HEK293 (cell line): ENCODE data around the gene GLDC.

Experiments used
- CTCF ChIA-PET: fragments of 350-600 bp; formaldehyde crosslinking; extraction: SDS; loops from one replicate; lab custom pipeline; 2021; ENCODE audit warnings: antibody characterized with exemption; lab: Yijun Ruan, JAX
- POLR2A ChIA-PET: fragments of 300-600 bp; formaldehyde crosslinking; extraction: SDS; loops from one replicate; lab custom pipeline; 2020; ENCODE audit warnings: antibody characterized with exemption, inconsistent platforms; lab: Yijun Ruan, JAX
- H3K27ac ChIP-seq: fragments of 200-500 bp; sonication (Bioruptor generic); 2 replicates; pipeline ENCODE4 v1.5.1; 2014; ENCODE audit warnings: low read depth, low read length, control low read depth, inconsistent platforms; ENCODE audit errors: extremely low read depth
- H3K36me3 ChIP-seq, 2 experiments: fragments of 200-500 bp in 1 of 2; sonication (Bioruptor generic) in 1 of 2; 1 replicate in 1 of 2; 2 replicates in 1 of 2; pipeline ENCODE4 v1.5.1; 2014 to 2017; ENCODE audit warnings: inconsistent platforms in 2 of 2, low read length in 2 of 2; ENCODE audit not compliant: control insufficient read depth in 2 of 2, insufficient read depth in 1 of 2
- H3K4me1 ChIP-seq: fragments of 200-500 bp; sonication (Bioruptor generic); 2 replicates; pipeline ENCODE4 v1.5.1; 2014; ENCODE audit warnings: mild to moderate bottlenecking, low read length, inconsistent platforms; ENCODE audit not compliant: control insufficient read depth, insufficient read depth
- H3K4me3 ChIP-seq: 2 replicates; pipeline ENCODE4 v1.5.1; 2011; ENCODE audit warnings: low read depth, mild to moderate bottlenecking, control low read depth, low read length, moderate library complexity
- H3K9me3 ChIP-seq: fragments of 200-500 bp; sonication (Bioruptor generic); 2 replicates; pipeline ENCODE4 v1.5.1; 2014; ENCODE audit warnings: low read depth, low read length, inconsistent platforms; ENCODE audit not compliant: control insufficient read depth, insufficient read depth
- HOXC10 ChIP-seq: sonication (generic); formaldehyde crosslinking; IDR thresholded peaks from 2 replicates; pipeline ENCODE4 v1.8.1; 2023; ENCODE audit warnings: mild to moderate bottlenecking, missing genetic modification reagents
- ZFP41 ChIP-seq: fragments of 450-650 bp; formaldehyde crosslinking; IDR thresholded peaks from 2 replicates; pipeline ENCODE4 v1.5.1; 2016; ENCODE audit warnings: missing biosample characterization, missing genetic modification characterization, borderline replicate concordance
- ZFP69B ChIP-seq: fragments of 450-650 bp; formaldehyde crosslinking; IDR thresholded peaks from 2 replicates; pipeline ENCODE4 v1.5.1; 2016; ENCODE audit warnings: missing biosample characterization, missing genetic modification characterization
- ZNF112 ChIP-seq: fragments of 450-650 bp; formaldehyde crosslinking; IDR thresholded peaks from 2 replicates; pipeline ENCODE4 v1.5.0; 2017; ENCODE audit warnings: missing biosample characterization, missing genetic modification characterization
- ZNF175 ChIP-seq: fragments of 450-650 bp; formaldehyde crosslinking; IDR thresholded peaks from 2 replicates; pipeline ENCODE4 v1.5.1; 2016; ENCODE audit warnings: missing biosample characterization, missing genetic modification characterization
- TF ChIP-seq, protein P1 (sequence below): fragments of 450-650 bp; formaldehyde crosslinking; IDR thresholded peaks from 2 replicates; pipeline ENCODE4 v1.5.1; 2017; ENCODE audit warnings: missing biosample characterization, missing genetic modification characterization
- TF ChIP-seq, protein P2 (sequence below): fragments of 450-650 bp; formaldehyde crosslinking; IDR thresholded peaks from 2 replicates; pipeline ENCODE4 v1.5.1; 2017; ENCODE audit warnings: missing biosample characterization, missing genetic modification characterization
- TF ChIP-seq, protein P3 (sequence below): fragments of 450-650 bp; formaldehyde crosslinking; IDR thresholded peaks from 2 replicates; pipeline ENCODE4 v1.5.1; 2016; ENCODE audit warnings: missing biosample characterization, missing genetic modification characterization
- TF ChIP-seq, protein P4 (sequence below): fragments of 450-650 bp; formaldehyde crosslinking; IDR thresholded peaks from 2 replicates; pipeline ENCODE4 v1.5.1; 2016; ENCODE audit warnings: missing biosample characterization, missing genetic modification characterization
- TF ChIP-seq, protein P5 (sequence below): fragments of 450-650 bp; formaldehyde crosslinking; IDR thresholded peaks from 2 replicates; pipeline ENCODE4 v1.5.1; 2016; ENCODE audit warnings: missing biosample characterization, missing genetic modification characterization
- TF ChIP-seq, protein P6 (sequence below): fragments of 450-650 bp; formaldehyde crosslinking; optimal IDR thresholded peaks from 2 replicates; pipeline ENCODE3; 2016; ENCODE audit warnings: missing biosample characterization, mild to moderate bottlenecking, missing genetic modification characterization
- TF ChIP-seq, protein P7 (sequence below): fragments of 450-650 bp; formaldehyde crosslinking; IDR thresholded peaks from 2 replicates; pipeline ENCODE4 v1.5.1; 2016; ENCODE audit warnings: missing biosample characterization, missing genetic modification characterization

Gene GLDC

DNA sequence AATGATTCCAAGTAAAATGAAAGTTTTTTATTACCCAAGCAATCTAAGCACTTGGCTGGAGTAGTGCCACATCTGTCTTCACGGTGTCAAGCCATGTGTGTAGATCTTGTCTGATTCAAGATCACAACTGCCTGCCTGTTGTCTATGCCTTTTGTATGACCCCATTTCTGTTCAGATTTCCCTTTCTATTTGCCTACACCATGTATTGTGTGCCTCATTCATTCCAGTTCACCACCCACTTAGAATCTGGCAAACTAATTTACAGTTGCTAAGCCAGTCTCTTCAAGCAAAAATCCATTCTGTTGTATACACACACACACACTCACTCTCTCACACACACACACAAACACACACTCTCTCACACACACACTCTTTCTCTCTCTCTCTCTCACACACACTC is 33.7 kb downstream of the GLDC start:
- ChIA-PET CTCF (interaction anchor here (0.6 kb wide), 1 partner anchor 56 kb away, joined by 4 read pairs; no protein-coding TSS in a partner anchor), POLR2A (no interaction called here)
- Histone ChIP-seq H3K27ac (no peak overlapping the region), H3K4me1 (peaks cover 2% of the 10 kb centered on the region; the same call in 1 of the 2 replicates), H3K9me3 (no peaks in the 10 kb centered on the region), H3K36me3 (peaks cover 0 to 5% of the 10 kb centered on the region in 2 experiments; a peak in 2 of 3 replicates), H3K4me3 (no peak overlapping the region)
- TF ChIP-seq, protein P1, sequence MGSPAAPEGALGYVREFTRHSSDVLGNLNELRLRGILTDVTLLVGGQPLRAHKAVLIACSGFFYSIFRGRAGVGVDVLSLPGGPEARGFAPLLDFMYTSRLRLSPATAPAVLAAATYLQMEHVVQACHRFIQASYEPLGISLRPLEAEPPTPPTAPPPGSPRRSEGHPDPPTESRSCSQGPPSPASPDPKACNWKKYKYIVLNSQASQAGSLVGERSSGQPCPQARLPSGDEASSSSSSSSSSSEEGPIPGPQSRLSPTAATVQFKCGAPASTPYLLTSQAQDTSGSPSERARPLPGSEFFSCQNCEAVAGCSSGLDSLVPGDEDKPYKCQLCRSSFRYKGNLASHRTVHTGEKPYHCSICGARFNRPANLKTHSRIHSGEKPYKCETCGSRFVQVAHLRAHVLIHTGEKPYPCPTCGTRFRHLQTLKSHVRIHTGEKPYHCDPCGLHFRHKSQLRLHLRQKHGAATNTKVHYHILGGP (tag by site-specific recombination): no peak
- no peak for TF ChIP-seq ZNF175
- TF ChIP-seq ZFP41 (tag by site-specific recombination): no peak
- TF ChIP-seq, protein P2, sequence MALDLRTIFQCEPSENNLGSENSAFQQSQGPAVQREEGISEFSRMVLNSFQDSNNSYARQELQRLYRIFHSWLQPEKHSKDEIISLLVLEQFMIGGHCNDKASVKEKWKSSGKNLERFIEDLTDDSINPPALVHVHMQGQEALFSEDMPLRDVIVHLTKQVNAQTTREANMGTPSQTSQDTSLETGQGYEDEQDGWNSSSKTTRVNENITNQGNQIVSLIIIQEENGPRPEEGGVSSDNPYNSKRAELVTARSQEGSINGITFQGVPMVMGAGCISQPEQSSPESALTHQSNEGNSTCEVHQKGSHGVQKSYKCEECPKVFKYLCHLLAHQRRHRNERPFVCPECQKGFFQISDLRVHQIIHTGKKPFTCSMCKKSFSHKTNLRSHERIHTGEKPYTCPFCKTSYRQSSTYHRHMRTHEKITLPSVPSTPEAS (tag by site-specific recombination): 0 out of 2 replicates have a peak, but pooled peaks have one; percentile 11
- no peak for TF ChIP-seq ZNF112
- TF ChIP-seq, protein P3, sequence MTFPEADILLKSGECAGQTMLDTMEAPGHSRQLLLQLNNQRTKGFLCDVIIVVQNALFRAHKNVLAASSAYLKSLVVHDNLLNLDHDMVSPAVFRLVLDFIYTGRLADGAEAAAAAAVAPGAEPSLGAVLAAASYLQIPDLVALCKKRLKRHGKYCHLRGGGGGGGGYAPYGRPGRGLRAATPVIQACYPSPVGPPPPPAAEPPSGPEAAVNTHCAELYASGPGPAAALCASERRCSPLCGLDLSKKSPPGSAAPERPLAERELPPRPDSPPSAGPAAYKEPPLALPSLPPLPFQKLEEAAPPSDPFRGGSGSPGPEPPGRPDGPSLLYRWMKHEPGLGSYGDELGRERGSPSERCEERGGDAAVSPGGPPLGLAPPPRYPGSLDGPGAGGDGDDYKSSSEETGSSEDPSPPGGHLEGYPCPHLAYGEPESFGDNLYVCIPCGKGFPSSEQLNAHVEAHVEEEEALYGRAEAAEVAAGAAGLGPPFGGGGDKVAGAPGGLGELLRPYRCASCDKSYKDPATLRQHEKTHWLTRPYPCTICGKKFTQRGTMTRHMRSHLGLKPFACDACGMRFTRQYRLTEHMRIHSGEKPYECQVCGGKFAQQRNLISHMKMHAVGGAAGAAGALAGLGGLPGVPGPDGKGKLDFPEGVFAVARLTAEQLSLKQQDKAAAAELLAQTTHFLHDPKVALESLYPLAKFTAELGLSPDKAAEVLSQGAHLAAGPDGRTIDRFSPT (tag by site-specific recombination): no peak
- TF ChIP-seq, protein P4, sequence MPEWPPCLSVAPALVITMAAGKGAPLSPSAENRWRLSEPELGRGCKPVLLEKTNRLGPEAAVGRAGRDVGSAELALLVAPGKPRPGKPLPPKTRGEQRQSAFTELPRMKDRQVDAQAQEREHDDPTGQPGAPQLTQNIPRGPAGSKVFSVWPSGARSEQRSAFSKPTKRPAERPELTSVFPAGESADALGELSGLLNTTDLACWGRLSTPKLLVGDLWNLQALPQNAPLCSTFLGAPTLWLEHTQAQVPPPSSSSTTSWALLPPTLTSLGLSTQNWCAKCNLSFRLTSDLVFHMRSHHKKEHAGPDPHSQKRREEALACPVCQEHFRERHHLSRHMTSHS (tag by site-specific recombination): no peak
- no peak for TF ChIP-seq HOXC10 (CRISPR knock-in tag)
- TF ChIP-seq, protein P5, sequence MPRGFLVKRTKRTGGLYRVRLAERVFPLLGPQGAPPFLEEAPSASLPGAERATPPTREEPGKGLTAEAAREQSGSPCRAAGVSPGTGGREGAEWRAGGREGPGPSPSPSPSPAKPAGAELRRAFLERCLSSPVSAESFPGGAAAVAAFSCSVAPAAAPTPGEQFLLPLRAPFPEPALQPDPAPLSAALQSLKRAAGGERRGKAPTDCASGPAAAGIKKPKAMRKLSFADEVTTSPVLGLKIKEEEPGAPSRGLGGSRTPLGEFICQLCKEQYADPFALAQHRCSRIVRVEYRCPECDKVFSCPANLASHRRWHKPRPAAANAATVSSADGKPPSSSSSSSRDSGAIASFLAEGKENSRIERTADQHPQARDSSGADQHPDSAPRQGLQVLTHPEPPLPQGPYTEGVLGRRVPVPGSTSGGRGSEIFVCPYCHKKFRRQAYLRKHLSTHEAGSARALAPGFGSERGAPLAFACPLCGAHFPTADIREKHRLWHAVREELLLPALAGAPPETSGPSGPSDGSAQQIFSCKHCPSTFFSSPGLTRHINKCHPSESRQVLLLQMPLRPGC (tag by site-specific recombination): no peak

DNA sequence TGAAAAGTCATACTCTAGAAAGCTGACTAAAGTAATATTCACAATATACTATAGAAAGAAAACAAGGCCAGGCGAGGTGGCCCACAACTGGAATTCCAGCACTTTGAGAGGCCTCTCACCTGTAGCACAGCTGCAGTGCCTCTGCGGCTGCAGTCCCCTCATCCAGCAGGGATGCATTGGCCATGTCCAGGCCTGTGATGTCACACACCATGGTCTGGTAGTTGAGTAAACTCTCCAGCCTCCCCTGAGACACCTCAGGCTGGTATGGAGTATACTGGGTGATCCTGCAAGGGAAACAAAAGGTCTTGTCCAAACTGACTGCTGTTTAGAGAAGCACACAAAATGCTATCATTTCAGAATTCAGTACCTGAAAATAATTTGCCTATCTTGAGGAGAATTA is 35.5 kb downstream of the GLDC start:
- H3K4me1 ChIP-seq: no peaks in the 10 kb centered on the region
- TF ChIP-seq, protein P6, sequence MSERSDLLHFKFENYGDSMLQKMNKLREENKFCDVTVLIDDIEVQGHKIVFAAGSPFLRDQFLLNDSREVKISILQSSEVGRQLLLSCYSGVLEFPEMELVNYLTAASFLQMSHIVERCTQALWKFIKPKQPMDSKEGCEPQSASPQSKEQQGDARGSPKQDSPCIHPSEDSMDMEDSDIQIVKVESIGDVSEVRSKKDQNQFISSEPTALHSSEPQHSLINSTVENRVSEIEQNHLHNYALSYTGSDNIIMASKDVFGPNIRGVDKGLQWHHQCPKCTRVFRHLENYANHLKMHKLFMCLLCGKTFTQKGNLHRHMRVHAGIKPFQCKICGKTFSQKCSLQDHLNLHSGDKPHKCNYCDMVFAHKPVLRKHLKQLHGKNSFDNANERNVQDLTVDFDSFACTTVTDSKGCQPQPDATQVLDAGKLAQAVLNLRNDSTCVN (tag by site-specific recombination): no peak
- TF ChIP-seq ZFP69B (tag by site-specific recombination): no peak
- TF ChIP-seq, protein P7, sequence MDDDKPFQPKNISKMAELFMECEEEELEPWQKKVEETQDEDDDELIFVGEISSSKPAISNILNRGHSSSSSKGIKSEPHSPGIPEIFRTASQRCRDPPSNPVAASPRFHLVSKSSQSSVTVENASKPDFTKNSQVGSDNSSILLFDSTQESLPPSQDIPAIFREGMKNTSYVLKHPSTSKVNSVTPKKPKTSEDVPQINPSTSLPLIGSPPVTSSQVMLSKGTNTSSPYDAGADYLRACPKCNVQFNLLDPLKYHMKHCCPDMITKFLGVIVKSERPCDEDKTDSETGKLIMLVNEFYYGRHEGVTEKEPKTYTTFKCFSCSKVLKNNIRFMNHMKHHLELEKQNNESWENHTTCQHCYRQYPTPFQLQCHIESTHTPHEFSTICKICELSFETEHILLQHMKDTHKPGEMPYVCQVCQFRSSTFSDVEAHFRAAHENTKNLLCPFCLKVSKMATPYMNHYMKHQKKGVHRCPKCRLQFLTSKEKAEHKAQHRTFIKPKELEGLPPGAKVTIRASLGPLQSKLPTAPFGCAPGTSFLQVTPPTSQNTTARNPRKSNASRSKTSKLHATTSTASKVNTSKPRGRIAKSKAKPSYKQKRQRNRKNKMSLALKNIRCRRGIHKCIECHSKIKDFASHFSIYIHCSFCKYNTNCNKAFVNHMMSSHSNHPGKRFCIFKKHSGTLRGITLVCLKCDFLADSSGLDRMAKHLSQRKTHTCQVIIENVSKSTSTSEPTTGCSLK: no peak
- TF ChIP-seq, protein P1 (tag by site-specific recombination): no peak
- POLR2A ChIA-PET: no interaction called here
- H3K9me3 ChIP-seq: no peaks in the 10 kb centered on the region
- peaks cover 0 to 18% of the 10 kb centered on the region in 2 experiments; a peak in 2 of 3 replicates for H3K36me3 ChIP-seq
- no peak overlapping the region for H3K27ac ChIP-seq
- CTCF ChIA-PET: interaction anchor here (0.6 to 2.4 kb wide), 3 partner anchors 11 to 740 kb away, joined by 3 to 6 read pairs (median 3); no protein-coding TSS in a partner anchor
- no peak overlapping the region for H3K4me3 ChIP-seq
